ENCODE results near the gene NAA25. TPM values are rescaled to one million over a fixed set of nuclear protein-coding genes. Genes with fewer than 3 reads are reported as not detected.
A peak's percentile ranks its signal among the peaks of the same experiment; 100 is the strongest.
"Not testable (repeated sequence)": the region's sequence is repeated elsewhere in the genome, so short reads cannot be mapped to it uniquely, and the experiment has no call there.

NAA25 gene
- total and polyA plus RNA-seq, 12 donors: 7.2 to 32.6 (median 21.2) TPM

GRCh38 chr12:112012775-112013600, 95.6 kb downstream of the NAA25 start, which contains the start of the genes ERP29 and TMEM116:
ERP29 (plus strand) TSS chr12:112013426; CDS start chr12:112013466, 40 bp downstream.
TMEM116 (minus strand) TSS chr12:112013165; CDS start chr12:112005270, 7,895 bp downstream.
- peak; percentile 99 to 100 (median 100) for DNase-seq
- intact Hi-C loops (cut with DNase I): no loop called here
- WGBS, 4 donors: 0 to 1% (median 0%) methylated on average over 22 to 67 of the region's 67 CpGs
- peak within 1 kb of the TSS; percentile 96 to 99 (median 98) for H3K27ac ChIP-seq
- H3K9me3 ChIP-seq (replicated peaks in 1 of 3): no peaks in the 10 kb centered on the region
- no peaks in the 10 kb centered on the region for H3K36me3 ChIP-seq (replicated peaks in 1 of 2)
- peak; percentile 86 to 95 for TF ChIP-seq POLR2A (IDR thresholded peaks at IDR 0.05)
- peak; percentile 24 to 77 (median 68) for TF ChIP-seq CTCF (IDR thresholded peaks at IDR 0.05)
- H3K27me3 ChIP-seq: no peaks in the 10 kb centered on the region
- peaks cover 18 to 19% of the 10 kb centered on the region in 2 donors for H3K4me1 ChIP-seq (replicated peaks in 1 of 2)
- peak within 1 kb of the TSS; percentile 12 to 94 (median 66) for H3K4me3 ChIP-seq

- H3K27me3 ChIP-seq: no peaks in the 10 kb centered on the region
- no peak for DNase-seq
- H3K4me3 ChIP-seq: peak overlapping the region in 1 of 4 donors; percentile 68
- no peaks in the 10 kb centered on the region for H3K36me3 ChIP-seq (replicated peaks in 1 of 2)
- H3K9me3 ChIP-seq (replicated peaks in 1 of 3): no peaks in the 10 kb centered on the region
- intact Hi-C loops (cut with DNase I): no loop called here
- TF ChIP-seq CTCF (IDR thresholded peaks at IDR 0.05) (no peak), POLR2A (IDR thresholded peaks at IDR 0.05) (no peak)
- 91 to 98% (median 94%) methylated on average over 8 of the region's 8 CpGs for WGBS, 4 donors
- H3K27ac ChIP-seq: peak overlapping the region in 2 of 5 donors; percentile 99
- peaks cover 18 to 19% of the 10 kb centered on the region in 2 donors for H3K4me1 ChIP-seq (replicated peaks in 1 of 2)
Observed at GRCh38 chr12:112011685-112012084, 96.9 kb downstream of the NAA25 start.

GRCh38 chr12:112010415-112011344, 97.9 kb downstream of the NAA25 start:
- Histone ChIP-seq H3K36me3 (replicated peaks in 1 of 2) (no peaks in the 10 kb centered on the region), H3K27ac (peak overlapping the region in 1 of 5 donors; percentile 4), H3K4me3 (no peak overlapping the region), H3K9me3 (replicated peaks in 1 of 3) (no peaks in the 10 kb centered on the region), H3K4me1 (replicated peaks in 1 of 2) (peaks cover 18 to 27% of the 10 kb centered on the region in 2 donors), H3K27me3 (no peaks in the 10 kb centered on the region)
- no peak for TF ChIP-seq CTCF (IDR thresholded peaks at IDR 0.05)
- TF ChIP-seq POLR2A (IDR thresholded peaks at IDR 0.05): no peak
- peak in 1 of 7 donors; percentile 16 for DNase-seq
- 92 to 95% (median 94%) methylated on average over 3 to 8 of the region's 8 CpGs for whole genome bisulfite sequencing, 4 donors
- intact Hi-C loops (cut with DNase I): no loop called here

GRCh38 chr12:112009596-112009995, 99.0 kb downstream of the NAA25 start:
- H3K36me3 ChIP-seq (replicated peaks in 1 of 2); H3K9me3 ChIP-seq (replicated peaks in 1 of 3); DNase-seq; H3K4me3 ChIP-seq; H3K27me3 ChIP-seq; H3K27ac ChIP-seq; intact Hi-C loops (cut with DNase I): not testable (repeated sequence)
- 89 to 92% (median 91%) methylated on average over 3 of the region's 3 CpGs for WGBS, 4 donors
- peaks cover 14 to 27% of the 10 kb centered on the region in 2 donors for H3K4me1 ChIP-seq (replicated peaks in 1 of 2)
